ENCODE results near the gene NFKBIA.

GRCh38 chr14:35351897-35352273 lies 52.7 kb downstream of the NFKBIA start:
- no peak for TF ChIP-seq CTCF (IDR thresholded peaks at IDR 0.05; ENCODE audit: low read depth, low read length)
- no peak for TF ChIP-seq EZH2phosphoT487 (IDR thresholded peaks at IDR 0.05; ENCODE audit: low read depth)

Data from OCI-LY3 (cell line).